Activated T-helper 1 cell treated with anti-CD3 and anti-CD28 coated beads, Interleukin-12 subunit alpha, Interleukin-12 subunit beta, Interleukin-2, Interleukin-4 antibody, amounts not matched to agents 30 ng/mL and 10 ng/mL and 1 ng/mL, durations not matched to agents 14 hours and 24 hours and 36 hours (primary cell): ENCODE results near the gene KIAA0825. TPM values are rescaled to one million over a fixed set of nuclear protein-coding genes. Genes with fewer than 3 reads are reported as not detected.

Experiments
- DNase-seq: peaks from one replicate; pipeline ENCODE4 v3.0.0; 2021; ENCODE audit warnings: low spot score
- H3K27ac Mint-ChIP-seq: one replicate; pipeline ENCODE4 v1.8.0; 2021; ENCODE audit warnings: mild to moderate bottlenecking, mixed read lengths
- H3K27me3 Mint-ChIP-seq: one replicate; pipeline ENCODE4 v1.8.0; 2022; ENCODE audit warnings: mild to moderate bottlenecking, moderate library complexity, mixed read lengths; ENCODE audit not compliant: insufficient read depth
- H3K36me3 Mint-ChIP-seq: one replicate; pipeline ENCODE4 v1.8.0; 2021; ENCODE audit warnings: low read depth, mixed read lengths
- H3K4me1 Mint-ChIP-seq: one replicate; pipeline ENCODE4 v1.8.0; 2021; ENCODE audit warnings: low read depth, mixed read lengths
- H3K4me3 Mint-ChIP-seq: one replicate; pipeline ENCODE4 v1.8.0; 2021; ENCODE audit warnings: mild to moderate bottlenecking, moderate library complexity, mixed read lengths
- H3K9me3 Mint-ChIP-seq: one replicate; pipeline ENCODE4 v1.8.0; 2021; ENCODE audit warnings: mixed read lengths
- intact Hi-C: fragments of 100-400 bp; cut with micrococcal nuclease; formaldehyde crosslinking; loops from one replicate; pipeline ENCODE4 v1.15.1; 2024
- total RNA-seq: library from RNA; stranded (reverse); gene quantifications from 2 replicates; pipeline ENCODE4 v1.2.3, GENCODE V29; 2022

The KIAA0825 gene
- total RNA-seq, 1 donor from 2014 or later = 0.36 TPM

DNA sequence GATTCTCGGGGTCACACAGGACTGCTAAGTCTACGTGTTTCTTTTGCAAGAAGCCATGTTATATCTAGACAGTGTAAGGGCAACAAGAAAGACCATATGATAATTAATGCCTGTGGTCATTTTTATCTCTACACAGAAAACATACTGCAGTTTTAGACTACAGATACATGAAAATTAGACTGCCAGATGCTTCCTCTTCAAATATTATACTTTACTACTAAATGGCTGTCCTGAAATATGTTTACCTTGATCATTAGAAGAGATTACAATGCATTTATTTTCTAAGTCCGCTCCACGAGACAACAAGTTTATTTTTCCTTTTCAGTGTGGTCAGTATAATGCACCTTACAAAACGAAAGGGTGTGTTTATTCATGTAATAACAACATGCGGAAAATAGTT is 147.6 kb downstream of the KIAA0825 start:
- no peak overlapping the region for H3K4me3 Mint-ChIP-seq
- no peaks in the 10 kb centered on the region for H3K9me3 Mint-ChIP-seq
- no peak overlapping the region for H3K27ac Mint-ChIP-seq
- no peaks in the 10 kb centered on the region for H3K36me3 Mint-ChIP-seq
- intact Hi-C loops = no loop called here
- no peaks in the 10 kb centered on the region for H3K4me1 Mint-ChIP-seq
- DNase-seq = no peak
- H3K27me3 Mint-ChIP-seq = no peaks in the 10 kb centered on the region

DNA sequence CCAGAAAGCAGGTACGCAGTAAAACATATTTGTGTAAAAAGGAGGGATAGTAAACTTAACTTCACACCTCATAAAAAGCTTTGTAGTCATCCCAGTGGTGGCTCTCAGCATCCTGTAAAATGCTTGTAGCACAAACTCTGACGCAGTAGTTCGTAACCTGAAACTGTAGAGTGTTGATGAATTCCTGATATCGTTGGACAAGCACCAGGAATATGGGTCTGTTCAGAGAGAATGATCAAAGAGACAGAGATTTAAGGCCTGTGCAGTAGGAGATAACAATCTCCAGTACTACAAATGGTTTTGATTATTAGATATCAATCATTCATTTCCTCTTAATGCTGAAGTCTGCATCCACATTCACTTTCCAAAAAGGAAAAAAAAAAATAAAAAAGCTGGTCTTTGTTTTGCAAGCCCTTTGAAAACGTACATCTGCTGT is 148.5 kb downstream of the KIAA0825 start:
- Mint-ChIP-seq H3K4me3 (no peak overlapping the region), H3K36me3 (no peaks in the 10 kb centered on the region), H3K27ac (no peak overlapping the region), H3K9me3 (no peaks in the 10 kb centered on the region), H3K27me3 (no peaks in the 10 kb centered on the region), H3K4me1 (no peaks in the 10 kb centered on the region)
- no peak for DNase-seq
- intact Hi-C loops = no loop called here

DNA sequence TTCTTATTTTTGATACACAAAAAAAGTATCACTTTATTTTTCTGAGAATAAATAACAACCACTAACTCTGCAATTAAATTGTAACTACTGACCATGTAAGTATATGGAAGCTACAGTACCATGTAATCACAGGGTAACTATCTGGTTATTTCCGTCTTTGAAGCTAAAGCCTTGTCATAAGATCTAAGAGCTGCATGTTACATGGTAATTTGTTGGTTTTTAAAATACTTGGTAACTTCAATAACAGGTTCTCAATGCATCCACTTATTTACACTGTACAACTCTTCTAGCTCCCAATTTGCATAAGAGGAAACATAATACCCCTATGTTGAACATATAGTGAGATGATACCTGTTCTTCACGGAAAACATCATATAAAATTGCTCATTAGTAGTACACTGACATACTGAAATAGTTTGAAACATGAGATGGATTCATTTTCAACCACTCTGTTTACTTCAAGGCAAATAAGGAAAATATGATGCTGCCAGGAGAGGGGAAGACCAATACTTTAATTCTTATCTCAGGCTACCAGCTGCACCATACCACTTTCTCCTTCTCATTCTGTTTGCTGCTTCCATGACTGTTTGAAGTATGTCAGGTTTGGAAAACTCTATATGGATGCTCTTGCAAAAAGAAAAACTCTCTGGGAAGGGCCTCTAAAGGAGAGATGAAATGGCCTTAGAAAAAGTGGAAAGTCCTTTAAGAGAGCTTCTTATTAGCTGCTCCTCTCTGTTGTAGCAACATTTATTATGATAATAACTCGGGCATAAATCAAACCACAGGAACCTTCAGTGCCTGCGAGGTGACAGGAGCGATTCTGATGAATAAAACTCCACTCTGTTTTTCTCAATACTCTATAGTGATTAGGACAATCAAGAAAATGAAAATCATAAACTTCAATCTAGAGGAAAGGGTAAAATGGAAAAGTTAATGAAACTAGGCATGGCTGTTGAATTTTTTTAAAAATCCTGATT is 150.2 kb downstream of the KIAA0825 start:
- no peak overlapping the region for H3K4me3 Mint-ChIP-seq
- H3K36me3 Mint-ChIP-seq = no peaks in the 10 kb centered on the region
- intact Hi-C loops = no loop called here
- H3K9me3 Mint-ChIP-seq = no peaks in the 10 kb centered on the region
- H3K27me3 Mint-ChIP-seq = no peaks in the 10 kb centered on the region
- H3K4me1 Mint-ChIP-seq = no peaks in the 10 kb centered on the region
- DNase-seq = no peak
- H3K27ac Mint-ChIP-seq = no peak overlapping the region

DNA sequence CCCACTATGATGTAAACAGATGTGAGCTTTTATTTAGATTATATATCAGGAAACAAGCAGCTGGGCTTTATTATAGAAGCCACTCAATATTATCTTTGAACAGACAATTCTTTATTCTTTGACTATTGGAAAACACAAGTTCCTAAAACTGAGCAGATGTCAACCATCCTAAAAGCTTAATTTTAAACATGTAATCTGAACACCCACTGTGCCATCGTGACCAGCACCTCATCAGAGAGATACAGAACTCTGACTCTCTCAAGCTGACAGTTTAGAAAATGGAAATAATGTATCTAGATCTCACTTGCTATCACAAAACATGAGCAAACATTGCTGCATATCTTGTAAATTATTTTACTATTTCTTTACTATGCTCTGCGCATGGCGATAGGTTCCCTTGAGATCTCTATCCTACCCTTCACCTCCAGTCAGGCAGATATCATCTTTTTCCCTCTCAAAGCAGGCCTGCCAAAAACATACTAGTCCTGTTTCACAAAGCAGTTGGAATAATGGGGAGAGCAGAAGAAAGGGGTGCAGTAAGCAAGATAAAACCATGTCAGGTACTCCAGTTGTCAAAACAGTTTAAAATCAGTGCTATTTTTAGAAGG is 151.0 kb downstream of the KIAA0825 start:
- no peak for DNase-seq
- Mint-ChIP-seq H3K4me1 (no peaks in the 10 kb centered on the region), H3K4me3 (no peak overlapping the region), H3K27ac (no peak overlapping the region), H3K36me3 (no peaks in the 10 kb centered on the region), H3K27me3 (no peaks in the 10 kb centered on the region), H3K9me3 (no peaks in the 10 kb centered on the region)
- intact Hi-C loops = no loop called here

DNA sequence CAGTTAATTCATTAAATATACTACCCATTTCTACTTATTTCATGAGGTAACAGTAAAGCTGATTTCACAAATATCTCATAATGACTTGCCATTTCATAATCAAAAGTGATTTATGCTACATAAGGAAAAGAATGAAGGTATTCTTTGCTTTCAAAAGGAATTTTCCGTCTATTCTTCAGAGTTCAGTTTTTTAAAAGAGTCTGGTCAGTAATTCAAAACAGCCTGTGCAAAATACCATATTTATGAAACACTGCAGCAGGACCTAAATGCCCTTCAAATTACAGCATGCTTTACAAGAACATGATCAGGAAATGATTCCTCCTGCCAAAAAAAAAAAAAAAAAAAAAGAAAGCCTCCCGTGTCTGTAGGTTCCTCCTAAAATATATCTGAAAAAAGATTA is 154.7 kb downstream of the KIAA0825 start:
- H3K36me3 Mint-ChIP-seq = no peaks in the 10 kb centered on the region
- no peaks in the 10 kb centered on the region for H3K9me3 Mint-ChIP-seq
- intact Hi-C loops = no loop called here

DNA sequence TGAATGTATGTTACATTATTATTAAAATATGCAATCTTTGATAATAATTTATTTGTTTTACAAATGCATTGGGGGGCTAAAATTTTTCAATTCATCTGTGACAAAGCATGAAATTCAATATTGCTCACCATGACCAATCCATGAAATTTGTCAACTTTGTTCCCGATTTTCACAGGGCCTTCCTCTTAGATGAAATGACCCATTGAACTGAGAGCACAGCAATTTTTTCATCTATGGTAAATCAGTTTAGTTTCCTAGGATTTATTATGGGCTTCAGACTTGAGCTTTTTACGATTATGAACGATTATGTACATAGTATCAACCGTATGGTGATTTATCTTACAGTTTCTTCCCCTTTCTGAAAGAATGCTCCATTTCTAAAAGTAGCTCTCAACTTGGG is 157.3 kb downstream of the KIAA0825 start:
- Mint-ChIP-seq H3K36me3 (no peaks in the 10 kb centered on the region), H3K27ac (no peak overlapping the region), H3K4me3 (no peak overlapping the region), H3K9me3 (no peaks in the 10 kb centered on the region), H3K27me3 (no peaks in the 10 kb centered on the region), H3K4me1 (no peaks in the 10 kb centered on the region)
- DNase-seq = no peak
- intact Hi-C loops = no loop called here

More for the DNA sequence above, 154.7 kb downstream of the KIAA0825 start:
- Mint-ChIP-seq H3K4me3 (no peak overlapping the region), H3K27ac (no peak overlapping the region), H3K27me3 (no peaks in the 10 kb centered on the region), H3K4me1 (no peaks in the 10 kb centered on the region)
- no peak for DNase-seq

DNA sequence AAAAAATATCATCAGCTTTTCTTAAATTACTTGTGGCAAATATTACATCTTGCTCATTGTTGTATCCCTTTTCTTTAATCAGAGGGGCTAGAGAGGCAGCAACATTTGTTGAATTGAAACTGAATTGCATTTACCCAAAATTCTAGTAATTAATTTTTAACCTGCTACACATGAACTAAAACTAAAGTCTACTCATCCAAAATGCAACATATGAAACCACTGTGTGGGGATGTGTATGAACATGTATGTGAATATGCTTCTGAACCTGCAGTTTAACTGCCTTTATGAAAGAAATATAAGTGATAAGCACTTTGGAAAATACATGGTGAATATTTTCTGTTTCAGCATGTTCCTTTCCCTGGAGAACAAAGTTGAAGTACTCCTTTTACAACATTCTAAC is 158.5 kb downstream of the KIAA0825 start:
- intact Hi-C loops = no loop called here
- DNase-seq = no peak
- Mint-ChIP-seq H3K36me3 (no peaks in the 10 kb centered on the region), H3K4me1 (no peaks in the 10 kb centered on the region), H3K27ac (no peak overlapping the region), H3K4me3 (no peak overlapping the region), H3K27me3 (no peaks in the 10 kb centered on the region), H3K9me3 (no peaks in the 10 kb centered on the region)

DNA sequence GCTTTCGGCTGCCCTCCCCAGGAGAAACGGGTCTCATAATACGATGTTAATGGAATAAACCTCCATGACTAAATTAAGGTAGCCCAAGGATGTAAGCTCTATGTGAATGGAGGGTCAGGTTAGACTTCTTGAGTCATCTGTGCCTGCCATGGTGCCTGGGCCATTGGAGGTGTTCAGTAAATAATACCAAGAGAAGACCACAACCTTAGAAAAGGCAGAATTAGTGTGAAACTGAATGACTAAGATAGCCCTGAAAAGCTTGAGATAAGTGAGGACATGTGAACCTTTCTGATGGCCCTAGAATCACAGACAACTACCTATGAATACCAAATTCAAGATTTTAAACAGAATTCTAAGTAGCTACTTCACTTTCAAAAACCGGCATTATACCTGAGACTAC is 160.6 kb downstream of the KIAA0825 start:
- intact Hi-C loops = no loop called here
- no peaks in the 10 kb centered on the region for H3K4me1 Mint-ChIP-seq
- H3K36me3 Mint-ChIP-seq = no peaks in the 10 kb centered on the region
- no peak for DNase-seq
- no peaks in the 10 kb centered on the region for H3K27me3 Mint-ChIP-seq
- H3K9me3 Mint-ChIP-seq = no peaks in the 10 kb centered on the region
- no peak overlapping the region for H3K4me3 Mint-ChIP-seq
- no peak overlapping the region for H3K27ac Mint-ChIP-seq

DNA sequence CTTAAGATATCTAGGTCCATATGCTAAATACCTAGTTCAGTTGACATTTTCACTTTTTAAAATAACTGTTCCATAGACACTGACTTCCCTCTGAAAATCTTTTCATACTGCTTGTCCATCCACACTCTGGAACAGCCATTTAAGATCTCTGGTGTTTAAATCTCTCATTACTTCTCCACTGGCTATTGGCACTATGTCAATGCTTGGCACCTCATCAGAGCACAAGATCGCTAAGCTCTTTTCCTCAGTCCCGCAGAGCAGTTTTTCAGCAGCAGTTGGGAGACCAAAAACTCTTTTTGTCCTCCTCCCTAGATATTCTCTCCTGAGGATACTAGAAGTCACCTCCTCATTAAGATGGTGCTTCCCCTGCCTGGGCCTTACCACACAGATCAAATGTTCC is 172.7 kb downstream of the KIAA0825 start:
- no peaks in the 10 kb centered on the region for H3K27me3 Mint-ChIP-seq
- no peaks in the 10 kb centered on the region for H3K36me3 Mint-ChIP-seq
- no peaks in the 10 kb centered on the region for H3K4me1 Mint-ChIP-seq
- no peak for DNase-seq
- no peak overlapping the region for H3K4me3 Mint-ChIP-seq
- no peaks in the 10 kb centered on the region for H3K9me3 Mint-ChIP-seq
- no peak overlapping the region for H3K27ac Mint-ChIP-seq
- intact Hi-C loops = no loop called here

DNA sequence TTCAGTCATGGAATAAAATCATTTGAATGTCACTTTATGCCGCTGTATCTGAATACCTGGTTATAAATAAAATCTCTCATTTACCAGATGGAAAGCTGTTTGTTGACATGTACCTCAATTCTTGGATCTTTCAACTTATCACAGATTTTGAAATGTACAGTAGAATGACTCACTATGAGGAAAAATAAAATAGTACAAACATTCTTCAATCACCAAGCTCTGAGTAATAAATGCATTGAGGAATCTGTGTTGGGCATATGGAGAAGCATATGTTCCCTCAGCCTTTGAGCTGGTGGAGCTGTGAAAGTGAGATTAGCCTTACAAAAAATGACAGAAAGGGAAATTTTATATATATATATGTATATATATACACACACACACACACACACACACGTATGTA is 175.4 kb downstream of the KIAA0825 start:
- no peak overlapping the region for H3K4me3 Mint-ChIP-seq
- no peak for DNase-seq
- no peaks in the 10 kb centered on the region for H3K9me3 Mint-ChIP-seq
- intact Hi-C loops = no loop called here
- no peak overlapping the region for H3K27ac Mint-ChIP-seq
- no peaks in the 10 kb centered on the region for H3K27me3 Mint-ChIP-seq
- no peaks in the 10 kb centered on the region for H3K4me1 Mint-ChIP-seq
- H3K36me3 Mint-ChIP-seq = no peaks in the 10 kb centered on the region

DNA sequence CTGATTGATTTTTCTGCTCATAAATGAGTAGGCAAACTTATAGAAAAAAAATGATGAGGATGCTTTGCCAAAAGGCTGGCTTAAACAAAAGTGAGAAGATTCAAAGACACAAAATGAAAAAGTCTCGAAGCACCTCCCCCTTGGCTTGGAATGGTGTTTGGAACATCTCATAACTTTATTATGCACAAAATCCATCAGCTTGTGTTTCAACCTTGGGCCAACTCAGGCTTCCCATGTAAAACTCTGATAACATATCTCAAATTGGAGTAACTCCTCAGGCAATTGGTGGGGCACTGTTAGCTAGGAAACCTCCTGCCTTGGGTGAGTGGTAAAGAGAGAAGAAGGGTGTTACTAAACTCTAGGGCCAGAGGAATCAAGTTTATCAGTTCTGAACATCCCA is 176.3 kb downstream of the KIAA0825 start:
- no peak overlapping the region for H3K4me3 Mint-ChIP-seq
- H3K4me1 Mint-ChIP-seq = no peaks in the 10 kb centered on the region
- no peak overlapping the region for H3K27ac Mint-ChIP-seq
- no peaks in the 10 kb centered on the region for H3K27me3 Mint-ChIP-seq
- DNase-seq = no peak
- no peaks in the 10 kb centered on the region for H3K9me3 Mint-ChIP-seq
- no peaks in the 10 kb centered on the region for H3K36me3 Mint-ChIP-seq
- intact Hi-C loops = no loop called here

DNA sequence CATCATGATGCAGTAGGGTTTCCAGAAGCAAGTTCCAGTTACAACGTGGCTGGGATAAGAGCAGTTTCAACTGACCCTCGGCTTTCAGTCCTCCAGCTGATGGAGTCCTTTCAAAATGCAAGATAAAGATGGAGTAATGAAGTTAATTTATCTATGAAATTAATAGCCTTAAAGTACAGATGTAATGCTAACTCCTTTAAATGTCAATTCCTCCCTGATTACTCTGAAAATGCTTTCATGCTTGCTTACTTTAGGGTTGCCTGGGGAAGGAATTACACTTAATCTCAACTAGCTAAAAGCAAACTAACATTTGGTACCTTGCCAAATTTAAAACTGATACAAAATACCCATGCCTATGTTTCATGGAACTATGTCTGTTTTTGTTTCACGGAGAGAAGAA is 178.4 kb downstream of the KIAA0825 start:
- no peaks in the 10 kb centered on the region for H3K4me1 Mint-ChIP-seq
- H3K27ac Mint-ChIP-seq = no peak overlapping the region
- no peaks in the 10 kb centered on the region for H3K36me3 Mint-ChIP-seq
- DNase-seq = no peak
- no peaks in the 10 kb centered on the region for H3K27me3 Mint-ChIP-seq
- intact Hi-C loops = no loop called here
- H3K4me3 Mint-ChIP-seq = no peak overlapping the region
- no peaks in the 10 kb centered on the region for H3K9me3 Mint-ChIP-seq

DNA sequence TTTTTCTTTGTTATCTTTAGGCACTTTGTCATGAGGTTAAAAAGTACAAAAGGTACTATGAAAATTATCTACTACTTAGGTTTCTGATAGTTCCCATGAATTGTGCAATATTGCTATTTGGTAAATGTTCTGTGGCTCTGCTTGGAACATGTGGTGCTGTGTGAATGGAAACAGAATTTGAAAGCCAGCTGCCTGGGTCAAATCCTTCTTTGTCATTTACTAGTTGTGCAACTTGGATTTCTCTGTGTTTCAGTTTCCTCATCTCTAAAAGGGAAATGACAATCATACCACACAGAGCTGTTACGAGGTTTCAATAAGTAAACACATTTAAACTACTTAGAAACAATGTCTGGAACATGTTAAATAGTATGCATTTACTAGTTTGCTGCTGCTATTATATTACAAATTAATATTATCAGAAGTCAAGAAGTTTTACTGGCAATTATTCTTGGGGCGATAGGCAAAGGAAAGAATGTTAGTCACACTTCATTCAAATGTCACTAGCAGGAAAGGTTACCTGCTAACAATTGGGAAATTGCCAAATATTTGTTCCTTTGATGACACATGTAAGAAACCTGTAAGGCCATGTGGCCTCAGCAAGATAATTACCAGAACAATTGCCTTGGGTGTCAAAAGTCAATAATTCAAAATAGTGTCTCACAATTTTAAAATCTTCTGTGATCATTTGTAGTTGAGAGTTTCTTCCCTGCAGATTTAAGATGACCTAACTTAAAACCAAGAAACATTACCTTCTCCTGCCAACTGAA is 184.8 kb downstream of the KIAA0825 start:
- H3K36me3 Mint-ChIP-seq = no peaks in the 10 kb centered on the region
- intact Hi-C loops = no loop called here
- H3K9me3 Mint-ChIP-seq = peaks cover 8% of the 10 kb centered on the region
- H3K4me3 Mint-ChIP-seq = no peak overlapping the region
- no peak overlapping the region for H3K27ac Mint-ChIP-seq
- H3K4me1 Mint-ChIP-seq = peaks cover 13% of the 10 kb centered on the region
- no peaks in the 10 kb centered on the region for H3K27me3 Mint-ChIP-seq
- no peak for DNase-seq
